GM12874 (cell line): ENCODE measurements around the gene PTPRD.

ENCODE experiments used
- CTCF ChIP-seq: IDR thresholded peaks from 2 replicates; pipeline ENCODE4 v1.5.1; 2011; ENCODE audit warnings: low read depth, mild to moderate bottlenecking, control low read depth, low read length, moderate library complexity; ENCODE audit not compliant: insufficient read depth

Gene PTPRD

DNA sequence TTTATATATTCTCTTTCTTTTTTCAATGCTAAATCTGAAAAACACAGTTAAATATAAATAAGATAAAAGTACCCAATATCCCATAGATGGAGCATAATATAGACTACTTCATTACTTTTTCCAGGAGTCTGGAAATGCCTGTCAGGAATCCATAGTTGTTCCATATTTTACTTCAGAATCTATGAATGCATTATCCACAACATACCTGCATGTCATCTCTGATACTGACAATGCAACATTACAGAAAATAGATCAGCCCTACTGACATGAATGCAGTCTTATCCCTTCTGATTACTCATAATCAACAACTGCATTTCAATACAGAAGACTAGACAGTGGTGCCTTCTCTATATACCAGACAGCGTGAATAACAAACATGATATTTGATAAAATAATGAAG is 517.6 kb downstream of the PTPRD start:
- no peak for TF ChIP-seq CTCF

DNA sequence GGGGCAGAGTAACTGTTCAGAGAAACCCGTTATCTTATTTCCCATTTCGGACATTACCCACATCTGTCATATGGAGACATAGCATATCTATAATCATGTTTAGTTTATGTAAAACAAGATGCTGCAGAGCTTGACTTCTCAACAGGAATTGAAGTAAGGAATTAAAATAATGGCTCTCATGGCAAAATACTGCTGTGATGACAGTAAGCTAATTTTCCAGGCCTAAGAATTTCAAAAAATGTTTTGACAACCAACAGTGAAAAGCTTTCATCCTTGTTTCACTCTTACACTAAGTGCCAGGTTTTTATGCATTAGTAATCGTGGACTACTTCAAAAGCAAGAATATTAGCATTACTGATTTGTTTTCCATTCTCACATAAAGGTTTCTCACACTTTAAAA is 518.2 kb downstream of the PTPRD start:
- TF ChIP-seq CTCF: no peak

DNA sequence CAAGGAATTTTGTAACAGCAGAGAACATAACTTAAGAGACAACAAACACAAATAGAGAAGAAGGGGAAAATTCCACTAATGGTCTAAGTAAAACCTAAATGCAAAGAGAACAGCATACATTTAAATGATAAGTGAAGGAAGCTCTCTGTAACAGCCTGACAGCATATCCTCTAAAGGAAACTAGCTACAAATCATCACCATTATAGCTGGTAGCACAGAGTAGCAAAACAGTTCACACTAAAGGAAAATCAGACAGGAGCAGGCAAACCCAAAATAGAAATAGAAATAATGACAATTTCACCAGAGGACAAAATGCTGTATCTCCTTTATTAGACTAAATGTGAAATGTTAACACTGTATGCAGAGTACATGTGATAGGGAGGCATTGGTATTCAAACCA is 532.8 kb downstream of the PTPRD start:
- TF ChIP-seq CTCF: no peak

DNA sequence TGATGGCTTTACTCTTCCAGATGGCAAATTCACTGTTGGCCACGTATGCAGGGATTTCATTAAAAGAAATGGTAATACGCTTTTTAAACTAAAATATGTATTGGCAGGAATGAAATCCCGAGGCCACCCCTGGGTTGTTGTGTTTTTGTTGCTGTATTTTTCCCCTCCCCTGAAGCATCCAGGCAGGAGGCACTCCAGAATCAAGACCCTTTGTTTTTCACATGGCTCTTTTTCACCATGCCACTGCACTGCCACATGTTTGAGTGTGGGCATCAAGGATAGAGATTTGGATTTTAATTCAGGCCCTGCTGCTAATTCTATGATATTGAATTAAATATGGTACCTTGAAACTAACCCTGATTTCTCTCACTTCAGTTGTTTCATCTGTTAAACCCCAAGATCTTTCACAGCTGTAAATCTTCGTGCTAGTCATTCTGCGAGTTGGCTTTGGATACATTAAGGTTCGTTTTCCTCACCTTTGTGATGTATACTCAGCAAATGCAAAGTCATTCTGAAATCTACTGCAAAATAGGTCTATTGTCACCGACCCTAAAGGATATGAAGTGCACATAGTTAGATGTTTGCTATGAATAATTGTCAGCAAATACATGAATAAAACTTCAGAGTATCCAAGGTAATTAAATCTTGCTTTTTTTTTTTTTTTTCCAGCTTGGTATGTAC is 533.4 kb downstream of the PTPRD start:
- TF ChIP-seq CTCF: no peak

- TF ChIP-seq CTCF: no peak
These were observed 541.2 kb downstream of the PTPRD start for GRCh38 chr9:10071579-10071978.

GRCh38 chr9:10062629-10063395 is 550.0 kb downstream of the PTPRD start:
- no peak for TF ChIP-seq CTCF

DNA sequence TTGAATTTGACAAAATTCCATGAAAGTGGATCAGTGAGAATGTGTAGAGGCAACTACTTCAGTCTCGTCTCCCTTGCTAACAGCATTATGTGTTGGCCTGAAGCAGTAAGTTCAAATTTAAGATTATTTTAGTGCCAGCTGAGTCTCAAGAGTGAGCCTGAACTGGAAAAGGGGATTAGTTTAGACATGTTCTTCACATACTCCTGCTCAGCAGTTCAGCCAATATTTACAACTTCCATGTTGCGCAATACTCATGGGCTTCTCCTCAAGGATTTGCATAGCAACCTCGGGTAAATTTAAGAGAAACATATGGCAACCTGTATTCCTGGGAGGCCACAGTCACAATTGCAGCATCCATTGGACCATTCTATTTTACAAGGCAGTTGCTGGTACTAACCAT is 553.8 kb downstream of the PTPRD start:
- no peak for TF ChIP-seq CTCF
